ENCODE data around the gene G0S2.

G0S2 gene, protein sequence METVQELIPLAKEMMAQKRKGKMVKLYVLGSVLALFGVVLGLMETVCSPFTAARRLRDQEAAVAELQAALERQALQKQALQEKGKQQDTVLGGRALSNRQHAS

DNA sequence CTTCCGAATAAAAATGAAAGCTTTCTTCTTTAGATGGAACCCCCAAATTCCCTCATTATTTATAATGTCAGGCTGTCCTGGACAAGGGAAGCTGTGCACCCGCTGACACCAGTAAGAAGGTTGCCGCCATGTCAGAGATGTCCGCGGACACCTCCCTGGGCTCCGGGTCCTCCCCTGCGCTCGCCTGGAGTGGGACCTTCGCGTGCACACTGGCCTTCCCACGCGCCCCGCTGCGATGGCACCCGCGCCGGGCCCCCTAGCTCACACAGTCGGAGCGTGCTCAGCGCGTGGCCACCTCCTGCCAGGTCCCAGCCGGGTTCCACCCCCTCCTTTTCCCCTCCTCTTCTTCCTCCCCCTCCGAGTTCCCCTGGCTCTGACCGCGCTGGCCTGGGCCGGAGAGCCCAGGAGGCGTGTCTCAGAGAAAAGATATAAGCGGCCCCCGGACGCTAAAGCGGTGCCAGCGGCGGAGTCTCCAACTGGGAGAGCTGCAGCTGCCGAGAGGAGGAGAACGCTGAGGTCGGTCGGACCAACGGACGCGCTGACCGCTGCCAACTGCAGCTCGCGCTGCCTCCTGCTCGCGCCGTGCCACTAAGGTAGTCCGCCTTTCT lies at the start of gene G0S2:
TSS of gene G0S2 (plus strand) at position 456 of the 608 bp plus-strand sequence. CDS start 273 bp downstream, outside the sequence.
- DNase-seq (ENCODE audit: low read depth, low spot score): no peak

DNA sequence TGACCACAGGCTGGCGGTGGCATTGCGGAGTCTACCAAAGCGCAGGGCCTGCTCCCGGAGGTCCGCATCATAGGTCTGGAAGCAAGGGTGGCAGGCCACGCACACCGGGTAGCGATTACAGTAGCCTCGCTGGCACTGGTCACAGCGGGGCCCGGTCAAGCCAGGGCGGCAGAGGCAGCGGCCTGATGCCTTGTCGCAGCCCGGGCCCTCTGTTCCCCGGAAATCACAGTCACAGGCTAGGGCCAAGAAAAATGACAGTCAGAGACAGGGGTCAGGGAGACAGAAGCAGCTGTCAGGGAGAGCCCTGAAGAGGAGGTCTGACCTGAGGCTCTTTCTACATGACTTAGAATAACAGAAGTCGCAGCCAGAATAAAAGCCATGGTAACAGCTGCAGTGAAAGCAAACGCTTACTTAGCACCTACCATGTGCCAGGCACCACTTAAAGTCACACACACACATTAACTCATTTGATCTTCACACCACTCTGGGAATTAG lies 49.4 kb upstream of the G0S2 start:
- no peak for DNase-seq (ENCODE audit: low read depth, low spot score)

DNA sequence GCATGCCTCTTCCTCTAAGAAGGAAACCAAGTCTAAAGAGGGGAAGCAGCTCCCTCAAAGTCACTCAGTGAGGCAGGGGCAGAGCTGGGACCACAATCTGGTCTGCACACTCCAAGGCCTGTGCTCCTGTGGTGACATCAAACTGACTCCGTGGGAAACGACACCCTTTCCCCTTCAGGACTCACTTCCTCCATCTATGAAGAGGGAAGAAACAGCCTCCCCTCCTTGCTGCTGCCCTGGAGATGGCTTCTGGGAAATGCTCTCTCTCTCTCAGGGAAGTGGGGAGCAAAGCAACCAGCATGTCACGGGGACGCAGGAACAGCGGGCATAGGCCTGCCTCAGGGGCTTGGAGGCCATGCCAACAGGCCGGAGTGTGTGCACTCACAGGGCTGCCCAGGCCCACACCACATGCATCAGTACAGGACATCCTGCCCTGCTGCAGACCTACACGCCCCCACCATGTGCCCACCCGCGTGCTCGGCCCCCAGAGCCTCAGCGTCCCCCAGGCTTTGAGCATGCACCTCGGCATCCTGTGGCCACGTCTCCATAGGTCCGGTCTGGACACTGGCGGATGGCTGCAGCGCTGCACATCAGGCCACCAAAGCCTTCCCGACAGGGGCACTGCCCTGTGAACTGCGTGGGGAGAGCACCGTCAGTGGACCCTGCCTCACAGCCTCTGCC lies 48.7 kb upstream of the G0S2 start:
- no peak for DNase-seq (ENCODE audit: low read depth, low spot score)

DNA sequence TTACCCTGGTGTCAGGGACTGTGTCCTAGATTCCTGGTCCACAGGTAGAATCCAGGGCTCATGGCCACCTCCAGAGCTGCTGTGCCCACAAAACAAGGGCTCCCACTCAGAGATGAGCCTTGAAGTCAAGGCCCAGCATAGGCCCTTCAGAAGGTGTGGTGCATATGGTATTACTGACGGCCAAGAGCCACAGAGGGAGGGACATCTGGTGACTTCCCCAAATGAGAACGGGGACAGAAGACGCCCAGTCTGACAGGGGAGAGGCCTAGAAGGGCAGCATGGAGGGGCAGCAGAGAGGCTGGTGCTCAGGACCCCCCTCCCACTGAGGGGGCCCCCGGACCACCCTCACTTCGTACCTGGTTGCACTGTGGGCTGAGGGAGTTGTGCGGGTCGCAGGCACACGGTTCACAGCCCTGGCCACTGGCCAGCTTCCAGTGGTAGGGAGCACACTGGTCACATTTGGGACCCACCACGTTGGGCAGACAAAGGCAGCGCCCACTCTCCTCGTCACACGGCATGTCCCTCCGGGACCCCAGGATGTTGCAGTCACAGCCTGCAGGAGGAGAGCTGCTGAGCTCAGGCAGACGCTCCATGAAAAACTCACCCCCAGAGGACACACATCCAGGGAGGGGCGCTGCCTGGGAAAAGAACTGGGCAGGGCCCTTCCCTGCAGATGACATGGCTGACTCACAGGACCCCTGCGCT lies 48.0 kb upstream of the G0S2 start:
- no peak for DNase-seq (ENCODE audit: low read depth, low spot score)

DNA sequence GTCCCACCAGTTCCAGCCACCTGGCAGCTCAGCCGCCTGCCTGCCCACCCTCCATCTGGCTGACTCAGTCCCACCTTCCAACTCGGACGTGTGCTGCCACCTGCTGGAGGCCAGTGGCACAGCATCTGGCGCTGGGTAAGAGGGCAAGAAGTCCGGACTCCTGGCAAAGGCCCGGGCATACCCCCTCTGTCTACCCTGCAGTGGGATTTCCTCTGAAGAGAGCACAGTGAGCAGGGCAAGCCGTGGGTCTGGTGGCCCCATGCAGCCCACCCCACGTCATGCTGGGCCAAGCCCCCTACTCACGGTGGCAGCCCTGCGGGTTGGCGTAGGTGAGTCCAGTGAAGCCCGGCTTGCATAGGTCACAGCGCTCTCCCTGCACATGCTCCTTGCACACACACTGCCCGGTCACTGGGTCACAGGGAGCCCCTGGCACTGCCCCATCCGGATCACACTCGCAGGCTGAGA lies 47.4 kb upstream of the G0S2 start:
- no peak for DNase-seq (ENCODE audit: low read depth, low spot score)

DNA sequence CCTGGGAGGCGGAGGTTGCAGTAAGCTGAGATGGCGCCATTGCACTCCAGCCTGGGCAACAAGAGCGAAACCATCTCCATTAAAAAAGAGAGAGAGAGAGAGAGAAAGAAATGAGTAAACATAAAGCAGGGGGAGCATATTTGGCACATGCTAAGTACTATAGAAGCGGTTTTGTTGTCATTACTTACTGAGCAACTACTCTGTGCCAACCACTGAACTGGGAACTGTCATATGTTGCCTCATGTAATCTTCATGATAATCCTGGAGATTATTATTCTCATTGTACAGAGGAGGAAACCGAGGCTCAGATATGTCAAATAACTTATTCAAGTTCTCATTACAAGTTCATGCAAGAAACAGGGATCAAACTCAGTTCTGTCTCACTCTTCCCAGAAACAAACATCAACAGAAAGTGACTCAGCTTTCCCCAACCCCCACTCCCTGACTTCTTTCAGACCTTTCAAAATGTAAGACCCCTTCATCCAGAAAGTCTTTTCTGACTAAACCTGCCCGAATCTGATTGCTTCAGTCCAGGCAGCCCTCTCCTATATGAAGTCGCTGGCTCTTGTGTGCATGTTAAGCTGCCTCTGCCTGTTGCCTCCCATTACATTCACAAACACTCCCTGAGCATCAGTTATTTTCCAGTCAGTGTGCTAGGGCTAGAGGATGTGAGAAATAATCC lies 46.5 kb upstream of the G0S2 start:
- no peak for DNase-seq (ENCODE audit: low read depth, low spot score)

DNA sequence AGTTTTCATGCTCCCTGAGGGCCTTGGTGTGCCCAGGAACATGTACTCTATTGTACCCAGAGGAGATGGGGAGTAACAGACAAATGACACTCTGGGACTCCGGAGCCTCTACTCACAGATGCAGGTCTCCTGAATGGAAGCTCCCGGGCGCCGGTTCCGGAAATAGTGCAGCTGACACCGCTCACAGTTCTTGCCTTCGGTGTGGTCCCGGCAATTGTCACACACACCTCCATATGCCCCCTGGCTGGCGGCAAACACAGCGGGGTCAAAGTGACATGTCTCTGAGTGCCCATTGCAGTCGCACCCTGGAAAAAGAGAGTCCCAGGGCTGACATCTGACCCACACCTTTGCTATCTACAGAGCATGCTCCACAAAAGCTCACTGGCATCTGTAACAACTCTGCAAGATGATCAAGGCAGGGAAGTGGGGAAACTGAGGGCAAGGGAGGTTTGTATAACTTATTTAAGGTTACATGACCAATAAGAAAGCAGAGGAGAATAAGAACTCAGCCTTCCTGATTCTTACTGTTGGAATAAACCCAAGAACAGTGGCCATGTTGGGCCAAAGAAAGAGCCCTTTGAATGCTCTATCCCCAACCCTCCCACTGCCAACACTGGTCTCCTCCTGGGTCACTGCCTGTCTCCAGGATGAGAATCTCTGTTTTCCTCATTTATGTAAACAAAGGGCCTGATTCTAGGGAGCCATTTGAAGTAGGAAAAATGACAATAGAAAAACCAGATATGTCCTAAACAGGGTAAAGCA lies 45.4 kb upstream of the G0S2 start:
- no peak for DNase-seq (ENCODE audit: low read depth, low spot score)

DNA sequence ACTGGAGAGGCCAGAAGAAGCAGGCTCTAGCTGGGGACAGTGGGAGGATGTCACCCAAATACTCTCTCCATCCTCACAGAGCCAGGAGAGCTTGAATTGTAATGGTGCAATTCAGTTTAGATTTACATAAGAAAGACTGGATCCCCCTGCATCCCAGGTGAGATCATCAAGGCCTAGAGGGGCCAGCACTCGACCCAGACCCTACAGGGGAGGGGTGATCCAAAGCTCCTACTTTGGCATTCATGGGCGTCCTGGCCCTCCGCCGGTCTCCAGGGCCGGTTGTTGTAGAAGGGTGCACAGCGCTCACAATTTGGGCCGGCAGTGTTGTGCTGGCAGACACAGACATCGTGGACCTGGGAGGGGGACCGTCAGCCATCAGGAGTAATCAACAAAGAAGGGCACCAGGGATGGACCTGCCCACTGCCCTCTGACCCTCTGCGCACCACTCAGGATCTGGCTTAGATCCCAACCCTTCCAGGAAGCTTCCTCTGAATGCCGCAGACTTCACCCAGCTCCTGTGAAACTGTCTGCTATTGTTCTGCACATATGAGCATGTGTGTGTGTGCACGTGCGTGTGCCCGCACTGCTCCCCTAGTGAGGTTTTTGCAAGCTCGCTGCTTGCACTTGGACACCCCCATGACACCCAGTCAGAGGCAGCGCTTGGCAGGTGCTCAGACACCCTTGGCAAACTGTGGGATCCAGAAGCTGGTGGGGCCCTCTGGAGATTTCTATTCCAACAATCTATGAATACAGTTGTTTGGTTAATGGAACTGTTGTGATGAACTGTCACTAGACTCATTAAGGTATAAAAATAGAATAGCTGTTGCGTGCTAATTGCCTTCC lies 44.6 kb upstream of the G0S2 start:
- no peak for DNase-seq (ENCODE audit: low read depth, low spot score)

DNA sequence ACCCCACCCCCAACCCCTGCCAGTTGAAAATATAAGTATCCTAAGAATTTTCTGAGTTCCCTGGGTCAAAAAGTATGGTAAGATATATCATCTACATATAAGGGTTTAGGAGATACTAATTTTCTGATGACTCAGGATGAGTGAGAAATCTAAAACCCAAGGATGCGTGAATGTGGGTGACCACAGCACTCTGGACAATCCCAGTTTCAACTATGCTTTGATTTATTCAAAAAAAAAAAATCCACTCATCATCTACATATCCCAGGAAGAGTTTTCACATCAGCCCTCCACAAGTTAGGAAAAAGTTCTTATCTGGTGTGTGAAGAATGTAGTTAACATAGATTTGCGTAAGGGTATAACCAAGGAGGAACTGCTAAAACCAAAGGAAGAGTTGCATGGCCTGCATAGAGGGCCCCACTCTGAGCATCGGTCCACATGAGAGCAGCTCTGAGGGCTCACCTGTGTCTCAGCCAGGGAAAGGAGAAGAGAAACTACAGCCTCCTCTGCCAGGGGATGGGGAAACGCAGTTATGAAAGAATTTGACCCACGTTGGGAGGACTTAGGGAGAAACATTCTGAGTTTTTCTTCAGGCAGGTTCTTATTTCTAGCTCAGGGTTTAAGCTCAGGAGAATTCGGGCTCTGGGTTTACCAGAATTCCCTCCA lies 41.7 kb upstream of the G0S2 start:
- no peak for DNase-seq (ENCODE audit: low read depth, low spot score)

DNA sequence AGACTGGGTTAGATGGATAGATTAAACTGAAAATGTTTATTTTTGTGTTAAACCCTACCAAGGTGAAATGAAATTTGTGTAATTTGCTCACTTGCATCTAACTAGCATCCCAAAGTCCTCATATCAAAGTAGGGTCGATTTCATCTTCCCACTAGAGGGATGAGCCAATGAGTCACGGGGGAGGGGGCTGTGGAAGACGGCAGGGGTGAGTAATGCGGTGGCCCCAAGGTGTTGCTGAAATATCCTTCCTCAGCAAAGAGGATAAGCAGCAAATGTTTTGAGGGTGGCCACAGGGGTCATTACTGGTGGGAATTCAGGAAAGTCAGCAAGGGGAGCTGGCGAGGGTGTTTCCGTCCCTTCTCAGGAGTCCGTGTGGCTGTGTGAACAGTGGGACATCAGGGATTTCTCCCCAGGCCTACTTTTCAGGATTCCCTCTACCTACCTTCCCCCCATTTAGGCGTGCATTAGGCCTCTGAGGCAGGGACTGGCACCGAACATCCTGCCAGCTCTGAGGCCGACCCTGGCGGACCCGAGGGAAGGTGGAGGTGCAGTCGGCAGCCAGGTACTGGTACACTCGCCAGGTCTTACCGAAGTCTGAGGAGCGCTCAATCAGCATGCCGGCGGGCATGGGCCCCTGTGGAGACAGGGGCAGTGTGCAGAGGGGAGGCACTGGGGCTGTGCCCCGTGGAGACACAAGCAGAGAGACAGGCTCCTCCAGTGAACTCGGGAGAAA lies 41.0 kb upstream of the G0S2 start:
- no peak for DNase-seq (ENCODE audit: low read depth, low spot score)

DNA sequence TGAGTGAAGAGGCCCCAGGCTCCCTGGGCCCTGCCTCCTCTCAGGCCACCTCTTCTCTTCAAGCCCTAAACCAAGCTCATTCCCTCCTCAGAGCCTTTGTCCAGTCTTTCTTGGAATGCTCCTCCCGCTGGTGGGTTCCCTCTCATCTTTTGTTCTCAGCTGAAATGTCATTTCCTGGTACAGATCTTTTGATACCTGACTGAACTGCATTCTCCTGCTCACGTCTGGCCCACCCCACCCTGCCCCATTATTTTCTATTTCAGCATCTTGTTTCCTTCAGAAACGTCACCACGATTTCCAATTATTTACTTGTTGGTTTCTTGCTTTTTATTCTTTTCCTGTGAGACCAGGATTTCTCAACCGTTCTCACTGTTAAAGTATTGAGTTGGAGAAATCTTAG lies 39.4 kb upstream of the G0S2 start:
- DNase-seq (ENCODE audit: low read depth, low spot score): no peak

DNA sequence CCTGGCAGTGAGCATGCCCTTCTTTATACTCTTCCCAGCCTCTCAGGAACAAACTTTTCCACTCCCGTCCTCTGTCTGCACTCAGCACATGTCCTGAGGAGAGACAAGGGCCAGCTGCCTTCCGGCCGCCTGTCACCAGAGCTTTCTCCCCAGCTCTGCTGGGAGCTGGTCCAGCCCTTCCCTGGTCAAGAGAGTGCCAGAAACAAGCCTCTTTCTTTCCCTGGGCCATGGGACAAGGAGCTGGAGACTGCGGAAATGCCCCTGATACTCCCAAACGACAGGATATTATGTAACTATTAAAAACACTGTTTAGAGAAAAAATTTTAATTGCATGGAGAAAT lies 33.4 kb upstream of the G0S2 start:
- no peak for DNase-seq (ENCODE audit: low read depth, low spot score)

DNA sequence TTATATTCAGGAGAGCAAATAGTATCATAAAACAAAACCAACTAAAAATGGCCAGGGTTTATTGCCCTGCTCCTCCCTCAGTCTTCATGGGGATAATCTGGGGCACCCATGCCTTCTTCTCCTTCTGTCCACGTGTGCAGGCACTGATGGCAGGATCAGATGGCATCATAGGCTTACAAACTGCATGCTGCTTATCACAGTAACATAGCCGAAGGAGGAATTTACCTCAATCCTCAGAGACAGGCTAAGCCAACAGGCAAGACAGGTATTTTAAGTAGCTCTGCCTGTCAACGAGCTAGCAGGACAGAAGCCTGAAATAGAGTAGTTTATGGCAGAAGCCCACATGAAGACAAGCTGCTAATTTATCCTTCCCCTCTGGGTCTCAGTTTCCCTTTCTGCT lies 32.4 kb upstream of the G0S2 start:
- DNase-seq (ENCODE audit: low read depth, low spot score): no peak

DNA sequence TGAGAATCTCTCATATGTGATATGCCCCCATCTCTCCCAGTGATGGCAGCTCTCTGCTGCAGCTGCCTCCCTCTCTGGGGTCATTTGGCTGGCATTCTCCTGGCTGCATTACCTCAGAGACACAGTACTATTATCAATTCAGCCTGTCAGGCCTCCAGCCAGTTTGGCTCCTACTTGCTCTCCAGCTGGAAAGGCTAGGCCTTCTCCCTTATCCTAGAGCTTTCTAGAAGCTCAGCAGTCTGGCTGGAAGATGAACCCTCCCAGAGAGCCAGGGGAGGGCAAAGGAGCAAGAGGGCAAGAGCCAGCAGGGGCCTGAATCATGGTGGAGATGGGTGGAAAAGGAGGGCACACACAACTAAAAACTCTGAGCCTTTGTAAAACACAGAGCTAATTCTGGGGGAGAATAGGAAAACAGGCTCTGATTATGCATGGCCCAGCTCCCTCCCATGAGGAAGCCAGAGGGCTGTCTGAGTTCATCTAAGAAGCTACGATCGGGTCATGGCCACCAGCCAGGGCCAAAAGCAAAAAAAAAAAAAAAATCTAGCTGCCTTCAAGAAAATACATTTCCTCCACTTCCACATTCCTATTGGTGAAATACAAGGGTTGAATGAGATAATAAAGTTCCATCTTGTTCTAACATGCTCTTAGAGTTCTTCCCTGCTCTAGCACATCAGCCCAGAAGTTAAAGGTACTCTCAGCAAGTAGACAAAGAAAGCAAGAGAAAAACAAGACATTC lies 31.8 kb upstream of the G0S2 start:
- DNase-seq (ENCODE audit: low read depth, low spot score): no peak

DNA sequence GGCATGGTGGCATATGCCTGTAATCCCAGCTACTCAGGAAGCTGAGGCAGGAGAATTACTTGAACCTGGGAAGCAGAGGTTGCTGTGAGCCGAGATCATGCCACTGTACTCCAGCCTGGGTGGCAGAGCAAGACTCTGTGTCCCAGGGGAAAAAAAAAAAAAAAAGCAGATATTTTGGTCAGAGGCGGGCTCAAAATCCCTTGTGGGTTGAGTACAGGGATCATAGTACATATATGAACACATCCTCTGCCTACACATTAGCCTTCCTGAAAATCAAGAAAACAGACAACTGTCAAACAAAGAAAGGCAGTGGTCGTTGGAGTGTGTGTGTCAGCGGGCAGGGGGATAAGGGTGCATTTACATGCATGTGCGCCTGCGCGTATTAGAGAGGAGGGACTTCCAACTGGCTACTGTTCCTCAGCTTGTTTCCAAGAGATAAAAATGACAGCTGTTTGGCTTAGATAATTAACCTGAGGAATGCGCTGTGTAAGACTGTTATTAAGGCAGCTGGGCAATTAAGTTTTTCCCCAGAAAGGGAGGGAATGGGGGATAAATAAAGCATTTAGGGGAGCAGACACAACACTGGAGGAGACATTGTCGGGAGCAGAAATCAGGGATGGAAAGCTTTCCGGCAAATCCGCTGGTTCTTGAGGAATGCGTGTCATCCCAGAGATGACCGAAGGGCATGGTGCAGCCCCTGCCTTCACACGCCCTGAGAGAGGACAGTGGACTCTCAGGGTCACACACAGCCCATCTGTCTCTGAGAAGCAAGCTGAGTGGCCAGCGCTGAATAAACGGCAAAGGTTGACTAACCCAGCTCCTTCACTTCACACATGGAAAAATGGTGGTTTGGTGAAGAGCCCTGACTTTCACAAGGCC lies 29.4 kb upstream of the G0S2 start:
- DNase-seq (ENCODE audit: low read depth, low spot score): no peak

DNA sequence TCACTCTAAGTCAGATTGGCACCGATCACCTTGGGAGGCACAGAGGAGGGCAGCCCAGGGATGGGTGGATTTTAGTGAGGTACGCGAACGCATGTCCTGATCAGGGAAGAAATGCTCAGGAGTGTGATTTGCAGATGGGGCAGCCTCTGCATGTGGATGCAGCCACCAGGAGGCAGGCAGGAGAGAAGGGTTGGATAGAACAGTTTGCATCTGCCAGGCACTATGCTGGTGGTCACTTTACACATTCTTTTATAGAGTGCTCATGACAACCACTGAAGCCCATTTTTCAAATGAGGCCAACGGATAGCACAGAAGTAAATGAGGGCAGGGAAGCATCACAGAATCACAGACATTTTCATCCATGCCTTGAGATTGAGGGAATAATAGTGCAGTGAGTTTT lies 28.7 kb upstream of the G0S2 start:
- no peak for DNase-seq (ENCODE audit: low read depth, low spot score)

DNA sequence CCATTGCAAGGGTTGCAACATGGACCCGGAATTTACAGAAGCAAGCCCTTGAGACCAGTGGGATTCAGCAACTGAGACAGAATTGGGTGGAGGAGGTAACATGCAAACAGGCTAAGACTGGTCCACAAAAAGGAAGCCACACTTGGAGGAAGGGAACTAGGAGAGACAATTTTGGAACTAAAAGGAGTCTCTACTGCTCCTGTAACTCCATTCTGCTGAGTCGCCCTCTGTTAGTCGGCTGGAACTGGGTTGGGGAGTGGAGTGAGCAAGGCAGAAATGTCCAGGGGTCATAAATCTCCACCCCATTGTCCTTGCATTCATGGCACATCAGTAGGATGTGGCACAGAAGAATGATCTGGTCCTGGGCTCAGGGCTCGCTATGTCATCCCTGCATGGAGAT lies 28.1 kb upstream of the G0S2 start:
- no peak for DNase-seq (ENCODE audit: low read depth, low spot score)

DNA sequence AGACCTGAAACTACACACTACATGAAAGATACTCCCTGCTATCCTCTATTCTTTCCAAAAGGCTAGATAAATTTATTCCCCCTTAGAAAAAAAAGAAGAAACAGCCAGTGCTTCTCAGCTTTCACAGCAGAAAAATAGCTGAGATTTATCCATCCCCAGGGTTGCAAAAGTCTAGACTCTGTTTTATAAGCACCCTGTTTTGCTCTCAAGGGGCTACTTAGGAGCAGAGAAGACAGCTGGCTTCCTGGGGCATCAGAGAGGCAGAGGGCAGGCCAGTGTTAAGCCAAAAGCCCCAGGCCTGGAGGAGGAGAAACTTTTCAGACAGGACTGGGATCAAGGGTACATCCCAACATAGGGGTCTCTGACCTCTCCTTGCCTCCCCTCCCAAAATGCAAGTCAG lies 26.9 kb upstream of the G0S2 start:
- DNase-seq (ENCODE audit: low read depth, low spot score): no peak
